ENCODE measurements around the gene GNB2. TPM values are rescaled to one million over a fixed set of nuclear protein-coding genes. Genes with fewer than 3 reads are reported as not detected.
A peak's percentile ranks its signal among the peaks of the same experiment; 100 is the strongest.

Gene GNB2
- total and polyA plus RNA-seq, 2 donors from 2014 or later = 234 to 265 TPM

DNA sequence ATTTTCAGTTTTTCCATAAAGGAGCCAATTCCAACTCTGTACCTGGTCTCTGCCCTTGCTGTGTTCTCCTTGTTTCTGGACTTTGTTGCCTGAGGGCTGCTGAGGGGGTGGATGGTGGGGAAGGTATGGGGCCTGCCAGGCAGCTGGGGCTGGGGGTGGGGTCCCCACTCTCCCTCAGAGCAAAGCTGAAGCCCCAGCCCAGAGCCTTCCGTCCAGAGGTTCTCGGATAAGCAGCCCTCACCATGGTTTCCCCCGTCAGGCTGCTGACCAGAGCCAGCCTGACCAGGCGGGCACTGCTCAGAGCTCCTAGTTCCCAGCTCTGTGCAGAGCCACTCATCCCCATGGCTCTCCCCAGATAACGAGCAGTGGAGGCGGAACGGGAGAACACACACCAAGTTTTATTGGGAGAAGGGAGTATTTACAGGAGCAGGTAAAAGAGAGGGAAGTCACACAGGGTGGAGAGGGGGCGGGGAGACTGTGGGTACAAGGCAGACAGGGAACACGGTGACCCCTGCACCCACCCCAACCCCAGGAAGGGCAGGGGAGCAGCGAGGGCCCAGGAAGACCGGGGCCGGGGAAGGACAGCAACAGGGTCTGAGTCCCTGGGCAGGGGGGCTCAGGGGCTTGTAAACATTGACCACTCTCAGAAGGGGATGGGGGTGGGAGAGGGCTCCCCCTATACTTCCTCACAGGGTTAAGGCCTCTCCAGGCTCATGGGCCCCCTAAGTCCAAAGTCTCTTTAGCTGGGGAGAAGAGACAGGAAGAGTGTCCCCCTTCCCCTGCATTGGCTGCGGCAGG is 5.8 kb downstream of the GNB2 start:
- DNase-seq (peak in 2 of 5 donors; percentile 54 to 75), FAIRE-seq (no peak)
- Histone ChIP-seq H3K36me3 (ENCODE audit: control insufficient read depth in 2 of 3, insufficient read depth in 3 of 3, low read length in 3 of 3) (peaks cover 0 to 24% (median 14%) of the 10 kb centered on the region in 3 donors), H3K27me3 (ENCODE audit: control insufficient read depth, insufficient read depth, low read length) (no peaks in the 10 kb centered on the region), H3K4me1 (ENCODE audit: control insufficient read depth in 2 of 3, insufficient read depth in 2 of 3, low read depth in 1 of 3, low read length in 3 of 3) (peaks cover 0 to 3% (median 0%) of the 10 kb centered on the region in 3 donors), H3K27ac (ENCODE audit: low read depth in 2 of 2, low read length in 2 of 2) (no peak overlapping the region), H3K4me3 (ENCODE audit: low read length in 3 of 3) (no peak overlapping the region), H3K9me3 (ENCODE audit: control insufficient read depth in 2 of 3, insufficient read depth in 1 of 3, low read length in 3 of 3) (no peaks in the 10 kb centered on the region), H3K9ac (ENCODE audit: low read length in 3 of 3) (no peak overlapping the region)
- TF ChIP-seq, protein P1, sequence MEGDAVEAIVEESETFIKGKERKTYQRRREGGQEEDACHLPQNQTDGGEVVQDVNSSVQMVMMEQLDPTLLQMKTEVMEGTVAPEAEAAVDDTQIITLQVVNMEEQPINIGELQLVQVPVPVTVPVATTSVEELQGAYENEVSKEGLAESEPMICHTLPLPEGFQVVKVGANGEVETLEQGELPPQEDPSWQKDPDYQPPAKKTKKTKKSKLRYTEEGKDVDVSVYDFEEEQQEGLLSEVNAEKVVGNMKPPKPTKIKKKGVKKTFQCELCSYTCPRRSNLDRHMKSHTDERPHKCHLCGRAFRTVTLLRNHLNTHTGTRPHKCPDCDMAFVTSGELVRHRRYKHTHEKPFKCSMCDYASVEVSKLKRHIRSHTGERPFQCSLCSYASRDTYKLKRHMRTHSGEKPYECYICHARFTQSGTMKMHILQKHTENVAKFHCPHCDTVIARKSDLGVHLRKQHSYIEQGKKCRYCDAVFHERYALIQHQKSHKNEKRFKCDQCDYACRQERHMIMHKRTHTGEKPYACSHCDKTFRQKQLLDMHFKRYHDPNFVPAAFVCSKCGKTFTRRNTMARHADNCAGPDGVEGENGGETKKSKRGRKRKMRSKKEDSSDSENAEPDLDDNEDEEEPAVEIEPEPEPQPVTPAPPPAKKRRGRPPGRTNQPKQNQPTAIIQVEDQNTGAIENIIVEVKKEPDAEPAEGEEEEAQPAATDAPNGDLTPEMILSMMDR (IDR thresholded peaks at IDR 0.05; ENCODE audit: borderline replicate concordance, extremely low read depth, insufficient read depth) = no peak
- intact Hi-C loops (cut with DNase I) = no loop called here

DNA sequence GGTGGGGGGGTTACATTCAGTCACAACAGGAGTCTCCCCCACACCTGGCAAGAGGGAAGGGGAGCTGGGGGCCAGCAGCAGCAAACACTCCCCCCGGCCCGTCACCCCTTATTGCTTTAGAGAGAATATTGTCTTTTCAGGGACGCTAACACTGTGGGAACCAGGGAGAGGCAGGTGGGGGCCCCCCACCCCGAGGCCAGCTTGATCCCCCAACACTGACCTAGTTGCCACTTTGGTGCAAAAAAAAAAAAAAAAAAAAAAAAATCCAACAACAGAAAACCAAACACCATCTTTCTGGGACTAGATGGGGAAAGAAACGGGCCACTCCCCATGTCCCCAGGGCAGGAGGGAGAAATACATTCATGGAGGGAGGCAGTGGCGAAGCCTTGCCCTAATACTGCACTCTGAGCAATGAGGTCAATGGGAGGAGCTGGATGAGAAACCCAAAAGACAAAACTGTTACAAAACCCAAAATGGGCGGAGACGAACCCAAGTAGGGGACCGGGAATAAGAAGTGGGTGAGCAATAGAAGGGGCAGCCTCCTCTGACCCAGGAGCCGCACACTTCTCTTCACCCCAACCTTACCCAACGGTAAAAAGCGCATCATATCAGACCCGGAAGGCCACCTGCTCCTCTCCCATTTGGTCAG is 6.5 kb downstream of the GNB2 start:
- H3K9me3 ChIP-seq (ENCODE audit: control insufficient read depth in 2 of 3, insufficient read depth in 1 of 3, low read length in 3 of 3) = no peaks in the 10 kb centered on the region
- no peak overlapping the region for H3K4me3 ChIP-seq (ENCODE audit: low read length in 3 of 3)
- H3K27ac ChIP-seq (ENCODE audit: low read depth in 2 of 2, low read length in 2 of 2) = no peak overlapping the region
- H3K4me1 ChIP-seq (ENCODE audit: control insufficient read depth in 2 of 3, insufficient read depth in 2 of 3, low read depth in 1 of 3, low read length in 3 of 3) = peaks cover 0 to 3% (median 0%) of the 10 kb centered on the region in 3 donors
- FAIRE-seq (no peak), DNase-seq (peak in 2 of 5 donors; percentile 45 to 54)
- no peak overlapping the region for H3K9ac ChIP-seq (ENCODE audit: low read length in 3 of 3)
- H3K36me3 ChIP-seq (ENCODE audit: control insufficient read depth in 2 of 3, insufficient read depth in 3 of 3, low read length in 3 of 3) = peaks cover 0 to 26% (median 18%) of the 10 kb centered on the region in 3 donors
- TF ChIP-seq, protein P1 (IDR thresholded peaks at IDR 0.05; ENCODE audit: borderline replicate concordance, extremely low read depth, insufficient read depth) = no peak
- H3K27me3 ChIP-seq (ENCODE audit: control insufficient read depth, insufficient read depth, low read length) = no peaks in the 10 kb centered on the region
- intact Hi-C loops (cut with DNase I) = loop anchor here (10.0 kb wide), 2 partner anchors 105 to 215 kb away; partner anchors contain the start of genes SAP25 and SPACDR

GRCh38 chr7:100680576-100681271 is 7.2 kb downstream of the GNB2 start:
- Histone ChIP-seq H3K4me1 (ENCODE audit: control insufficient read depth in 2 of 3, insufficient read depth in 2 of 3, low read depth in 1 of 3, low read length in 3 of 3) (peaks cover 0 to 3% (median 0%) of the 10 kb centered on the region in 3 donors), H3K36me3 (ENCODE audit: control insufficient read depth in 2 of 3, insufficient read depth in 3 of 3, low read length in 3 of 3) (peaks cover 2 to 32% (median 25%) of the 10 kb centered on the region in 3 donors), H3K4me3 (ENCODE audit: low read length in 3 of 3) (no peak overlapping the region), H3K9ac (ENCODE audit: low read length in 3 of 3) (no peak overlapping the region), H3K27ac (ENCODE audit: low read depth in 2 of 2, low read length in 2 of 2) (no peak overlapping the region), H3K27me3 (ENCODE audit: control insufficient read depth, insufficient read depth, low read length) (no peaks in the 10 kb centered on the region), H3K9me3 (ENCODE audit: control insufficient read depth in 2 of 3, insufficient read depth in 1 of 3, low read length in 3 of 3) (no peaks in the 10 kb centered on the region)
- intact Hi-C loops (cut with DNase I) = loop anchor here (10.0 kb wide), 2 partner anchors 106 to 216 kb away; partner anchors contain the start of genes SAP25 and SPACDR
- DNase-seq = peak in 2 of 5 donors; percentile 63 to 81
- TF ChIP-seq, protein P1 (IDR thresholded peaks at IDR 0.05; ENCODE audit: borderline replicate concordance, extremely low read depth, insufficient read depth) = no peak
- no peak for FAIRE-seq

All from kidney (tissue), 14 donors.